HepG2 (cell line): Measurements from ENCODE around the gene RASGRP1.

Experiments used
- CBX2 ChIP-seq, 2 experiments: fragments of 200-600 bp in 1 of 2; sonication (generic); formaldehyde crosslinking in 1 of 2; IDR thresholded peaks; 2 replicates each; pipeline versions ENCODE4 v1.7.0 to v1.8.1; 2018 to 2022; ENCODE audit warnings: low read depth in 2 of 2, low read length in 1 of 2, mild to moderate bottlenecking in 1 of 2, missing genetic modification reagents in 1 of 2
- CENPT ChIP-seq: sonication (generic); formaldehyde crosslinking; IDR thresholded peaks from 2 replicates; pipeline ENCODE4 v1.8.0; 2022; ENCODE audit warnings: low read depth, mild to moderate bottlenecking, moderate library complexity, missing genetic modification reagents
- CHD2 ChIP-seq: IDR thresholded peaks from 2 replicates; pipeline ENCODE4 v1.6.1; 2011; ENCODE audit warnings: low read depth, low read length, improper control_type of control experiment
- HES4 ChIP-seq: sonication (generic); formaldehyde crosslinking; IDR thresholded peaks from 2 replicates; pipeline ENCODE4 v1.9.0; 2021; ENCODE audit warnings: mild to moderate bottlenecking, missing genetic modification reagents, borderline replicate concordance
- HNF4G ChIP-seq, 2 experiments: sonication (generic) in 1 of 2; formaldehyde crosslinking in 1 of 2; IDR thresholded peaks; 2 replicates each; pipeline versions ENCODE4 v1.4.0 to v1.6.1; 2011 to 2020; ENCODE audit warnings: borderline replicate concordance in 2 of 2, low read depth in 2 of 2, mild to moderate bottlenecking in 2 of 2, low read length in 1 of 2, missing genetic modification reagents in 1 of 2, moderate library complexity in 1 of 2
- MEIS1 ChIP-seq: sonication (generic); formaldehyde crosslinking; IDR thresholded peaks from 2 replicates; pipeline ENCODE4 v1.9.0; 2021; ENCODE audit warnings: mild to moderate bottlenecking, missing genetic modification reagents, moderate library complexity, borderline replicate concordance
- PLSCR1 ChIP-seq: sonication (generic); formaldehyde crosslinking; IDR thresholded peaks from 2 replicates; pipeline ENCODE4 v1.5.0; 2020; ENCODE audit warnings: missing genetic modification reagents, mild to moderate bottlenecking, borderline replicate concordance
- POLR2G ChIP-seq: fragments of 200-400 bp; formaldehyde crosslinking; IDR thresholded peaks from 2 replicates; pipeline ENCODE4 v1.6.1; 2018; ENCODE audit warnings: mild to moderate bottlenecking, low read depth, low read length, moderate library complexity
- RBFOX2 ChIP-seq: fragments of 200-400 bp; formaldehyde crosslinking; IDR thresholded peaks from 2 replicates; pipeline ENCODE4 v1.6.1; 2017; ENCODE audit warnings: low read depth, mild to moderate bottlenecking, low read length
- SIN3A ChIP-seq: IDR thresholded peaks from 2 replicates; pipeline ENCODE4 v1.6.1; 2011; ENCODE audit warnings: low read depth, mild to moderate bottlenecking, control low read depth, low read length, borderline replicate concordance
- XRCC5 ChIP-seq: fragments of 200-400 bp; formaldehyde crosslinking; optimal IDR thresholded peaks from 2 replicates; pipeline ENCODE3; 2017; ENCODE audit warnings: mild to moderate bottlenecking, low read length
- ZBTB34 ChIP-seq: sonication (generic); formaldehyde crosslinking; IDR thresholded peaks from 2 replicates; pipeline ENCODE4 v1.8.0; 2022; ENCODE audit warnings: mild to moderate bottlenecking, missing genetic modification reagents
- ZNF354B ChIP-seq: sonication (generic); formaldehyde crosslinking; IDR thresholded peaks from 2 replicates; pipeline ENCODE4 v1.8.0; 2022; ENCODE audit warnings: mild to moderate bottlenecking, missing genetic modification reagents
- TF ChIP-seq, protein P1 (sequence below): sonication (generic); formaldehyde crosslinking; IDR thresholded peaks from 2 replicates; pipeline ENCODE4 v1.5.0; 2020; ENCODE audit warnings: mild to moderate bottlenecking, missing genetic modification reagents, moderate library complexity

DNA sequence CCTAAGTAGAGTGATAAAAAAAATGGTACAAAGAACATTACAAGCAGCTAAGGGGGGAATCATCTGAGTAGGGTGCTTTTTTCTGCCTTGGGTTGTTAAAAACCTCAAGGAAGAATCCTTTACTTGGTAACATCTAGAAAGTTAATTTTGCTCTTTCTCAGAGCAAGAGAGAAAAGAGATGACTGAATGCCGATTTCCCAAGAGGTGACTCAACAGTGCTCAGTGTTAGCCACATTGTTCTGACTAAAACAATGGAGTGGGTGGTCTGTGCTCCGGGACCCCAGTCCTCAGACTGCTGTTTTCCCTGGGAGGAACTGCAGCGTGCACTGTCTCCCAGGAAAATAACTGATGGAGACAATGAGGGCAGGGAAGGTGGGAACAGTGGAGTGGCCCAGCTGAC, 41.1 kb upstream of the RASGRP1 start:
- TF ChIP-seq XRCC5 (no peak), POLR2G (no peak), SIN3A (no peak), PLSCR1 (CRISPR knock-in tag) (no peak), HES4 (CRISPR knock-in tag) (no peak), HNF4G (IDR thresholded peaks at IDR 0.05; ENCODE audit: borderline replicate concordance, low read depth, low read length) (no peak), HNF4G (CRISPR knock-in tag; IDR thresholded peaks at IDR 0.05; ENCODE audit: borderline replicate concordance, low read depth) (no peak), CHD2 (no peak), ZBTB34 (CRISPR knock-in tag) (no peak), CENPT (CRISPR knock-in tag) (no peak), ZNF354B (CRISPR knock-in tag) (no peak), MEIS1 (CRISPR knock-in tag) (no peak), CBX2 (IDR thresholded peaks at IDR 0.05; ENCODE audit: low read depth, low read length) (no peak), CBX2 (CRISPR knock-in tag; IDR thresholded peaks at IDR 0.05; ENCODE audit: low read depth) (no peak), RBFOX2 (no peak)
- TF ChIP-seq, protein P1, sequence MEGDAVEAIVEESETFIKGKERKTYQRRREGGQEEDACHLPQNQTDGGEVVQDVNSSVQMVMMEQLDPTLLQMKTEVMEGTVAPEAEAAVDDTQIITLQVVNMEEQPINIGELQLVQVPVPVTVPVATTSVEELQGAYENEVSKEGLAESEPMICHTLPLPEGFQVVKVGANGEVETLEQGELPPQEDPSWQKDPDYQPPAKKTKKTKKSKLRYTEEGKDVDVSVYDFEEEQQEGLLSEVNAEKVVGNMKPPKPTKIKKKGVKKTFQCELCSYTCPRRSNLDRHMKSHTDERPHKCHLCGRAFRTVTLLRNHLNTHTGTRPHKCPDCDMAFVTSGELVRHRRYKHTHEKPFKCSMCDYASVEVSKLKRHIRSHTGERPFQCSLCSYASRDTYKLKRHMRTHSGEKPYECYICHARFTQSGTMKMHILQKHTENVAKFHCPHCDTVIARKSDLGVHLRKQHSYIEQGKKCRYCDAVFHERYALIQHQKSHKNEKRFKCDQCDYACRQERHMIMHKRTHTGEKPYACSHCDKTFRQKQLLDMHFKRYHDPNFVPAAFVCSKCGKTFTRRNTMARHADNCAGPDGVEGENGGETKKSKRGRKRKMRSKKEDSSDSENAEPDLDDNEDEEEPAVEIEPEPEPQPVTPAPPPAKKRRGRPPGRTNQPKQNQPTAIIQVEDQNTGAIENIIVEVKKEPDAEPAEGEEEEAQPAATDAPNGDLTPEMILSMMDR: no peak
